GM21825 (cell line): ENCODE data around the gene UNC13C.
"Not testable (repeated sequence)": the region's sequence is repeated elsewhere in the genome, so short reads cannot be mapped to it uniquely, and the experiment has no call there.

Experiments used
- ATAC-seq: cut with Tn5 transposase; IDR thresholded peaks from one replicate; pipeline ENCODE4 v1.9.1; 2021; ENCODE audit warnings: mild to moderate bottlenecking, moderate library complexity; ENCODE audit not compliant: unreplicated experiment

Gene UNC13C

GRCh38 chr15:54450288-54450687 is 472.0 kb downstream of the UNC13C start:
- ATAC-seq = not testable (repeated sequence)

DNA sequence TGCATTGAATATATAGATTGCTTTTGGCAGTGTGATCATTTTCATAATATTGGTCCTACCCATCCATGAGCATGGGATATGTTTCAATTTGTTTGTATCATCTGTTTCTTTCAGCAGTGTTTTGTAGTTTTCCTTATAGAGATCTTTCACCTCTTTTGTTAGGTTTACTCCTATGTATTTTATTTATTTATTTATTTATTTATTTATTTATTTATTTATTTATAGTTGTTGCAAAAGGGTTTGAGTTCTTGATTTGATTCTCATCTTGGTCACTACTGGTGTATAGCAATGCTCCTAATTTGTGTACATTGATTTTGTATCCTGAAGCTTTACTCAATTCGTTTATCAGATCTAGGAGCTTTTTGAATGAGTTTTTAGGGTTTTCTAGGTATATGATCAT is 478.2 kb downstream of the UNC13C start:
- no peak for ATAC-seq

DNA sequence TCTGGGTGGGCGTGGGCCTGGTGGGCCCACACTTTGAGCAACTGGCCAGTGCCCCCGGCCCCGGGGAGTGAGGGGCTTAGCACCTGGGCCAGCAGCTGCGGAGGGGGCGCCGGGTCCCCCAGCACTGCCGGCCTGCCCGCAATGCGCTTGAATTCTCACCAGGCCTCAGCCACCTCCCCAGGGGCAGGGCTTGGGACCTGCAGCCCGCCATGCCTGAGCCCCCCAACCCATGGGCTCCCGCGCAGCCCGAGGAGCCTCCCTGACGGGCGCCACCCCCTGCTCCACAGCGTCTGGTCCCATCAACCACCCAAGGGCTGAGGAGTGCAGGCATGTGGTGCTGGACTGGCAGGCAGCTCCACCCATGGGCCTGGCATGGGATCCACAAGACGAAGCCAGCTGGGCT is 484.3 kb downstream of the UNC13C start:
- ATAC-seq = no peak

GRCh38 chr15:54481819-54482218 is 503.6 kb downstream of the UNC13C start:
- no peak for ATAC-seq

DNA sequence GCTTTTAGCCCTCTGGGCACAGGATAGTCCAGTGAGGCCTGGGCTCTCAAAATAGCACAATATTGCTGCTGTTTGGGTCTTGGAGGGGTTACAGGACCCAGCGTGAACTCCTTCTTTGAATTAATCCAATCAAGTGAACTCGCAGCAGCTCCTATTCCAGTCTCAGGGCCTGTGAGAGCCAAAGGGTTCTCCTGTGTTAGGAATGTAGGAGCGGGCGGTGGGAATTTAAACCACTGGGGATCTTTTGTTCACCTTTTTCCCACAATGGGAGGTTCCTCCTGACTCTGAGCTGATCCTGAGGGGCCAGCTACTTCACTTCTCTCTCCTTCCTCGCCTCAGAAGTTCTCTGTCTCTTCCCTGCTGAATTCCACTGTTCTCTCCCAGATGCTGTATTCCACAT is 504.0 kb downstream of the UNC13C start:
- ATAC-seq = no peak

GRCh38 chr15:54500330-54500729 is 522.1 kb downstream of the UNC13C start:
- no peak for ATAC-seq

GRCh38 chr15:54502416-54503075 is 524.3 kb downstream of the UNC13C start:
- no peak for ATAC-seq

- ATAC-seq = no peak
Measured at GRCh38 chr15:54504695-54505094, 526.5 kb downstream of the UNC13C start.

GRCh38 chr15:54506977-54507524 is 528.8 kb downstream of the UNC13C start:
- no peak for ATAC-seq

DNA sequence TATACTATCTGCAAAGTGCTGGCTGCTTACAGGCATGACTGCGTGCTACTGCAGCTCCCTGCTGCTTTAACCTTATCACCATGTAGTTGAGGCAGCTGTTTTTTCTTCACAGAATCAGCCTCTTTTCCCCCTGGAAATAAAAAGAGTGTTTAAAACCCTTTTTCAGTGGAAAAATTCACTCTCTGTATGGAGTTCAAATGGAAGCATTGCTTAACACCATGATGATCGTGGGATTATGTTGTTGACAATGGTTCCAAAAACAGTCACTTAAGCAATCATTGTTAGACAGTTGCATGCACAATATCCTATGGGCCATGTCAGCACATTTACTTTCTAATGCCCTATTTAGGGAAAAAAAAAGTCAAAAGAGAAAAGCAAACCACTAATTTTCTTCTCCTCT is 536.4 kb downstream of the UNC13C start:
- no peak for ATAC-seq

DNA sequence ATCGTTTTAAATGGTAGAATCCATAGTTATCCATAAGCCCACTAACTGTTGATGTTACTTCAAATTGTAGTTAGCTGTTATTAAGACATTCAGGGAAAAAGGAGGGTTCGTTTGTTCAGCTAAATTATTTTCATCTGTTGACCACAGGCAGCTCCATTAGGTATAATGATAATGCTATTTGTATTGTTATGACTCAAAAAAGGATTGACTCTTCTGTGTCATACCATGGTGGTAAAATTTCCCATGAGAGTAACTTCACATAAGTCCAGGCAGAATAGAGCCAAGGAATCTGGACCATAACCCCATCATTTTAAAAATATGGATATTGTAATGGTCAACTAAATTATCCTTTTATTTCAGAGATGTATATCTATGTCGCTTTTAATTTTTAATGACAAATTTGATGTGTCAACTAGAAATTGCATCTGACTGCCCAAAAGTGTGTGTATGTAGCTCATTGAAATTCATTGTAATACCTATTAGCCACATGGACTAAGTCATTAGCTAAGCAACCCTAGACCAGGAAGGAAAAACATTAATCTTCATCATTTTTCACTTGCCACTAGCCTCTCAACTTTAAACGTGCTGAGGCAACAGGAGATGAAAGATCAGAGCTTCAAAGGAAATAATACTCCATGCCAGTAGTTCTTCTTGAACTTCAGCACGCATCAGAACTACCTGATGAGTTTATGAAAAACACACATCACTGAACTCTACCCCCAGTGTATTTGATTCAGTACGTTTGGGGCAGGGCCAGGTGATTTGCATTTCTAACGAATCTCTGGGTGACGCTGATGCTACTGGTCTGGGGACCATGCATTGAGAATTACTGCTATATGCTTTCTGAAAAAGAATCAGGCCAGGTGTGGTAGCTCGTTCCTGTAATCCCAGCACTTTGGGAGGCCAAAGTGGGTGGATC is 537.7 kb downstream of the UNC13C start:
- no peak for ATAC-seq

DNA sequence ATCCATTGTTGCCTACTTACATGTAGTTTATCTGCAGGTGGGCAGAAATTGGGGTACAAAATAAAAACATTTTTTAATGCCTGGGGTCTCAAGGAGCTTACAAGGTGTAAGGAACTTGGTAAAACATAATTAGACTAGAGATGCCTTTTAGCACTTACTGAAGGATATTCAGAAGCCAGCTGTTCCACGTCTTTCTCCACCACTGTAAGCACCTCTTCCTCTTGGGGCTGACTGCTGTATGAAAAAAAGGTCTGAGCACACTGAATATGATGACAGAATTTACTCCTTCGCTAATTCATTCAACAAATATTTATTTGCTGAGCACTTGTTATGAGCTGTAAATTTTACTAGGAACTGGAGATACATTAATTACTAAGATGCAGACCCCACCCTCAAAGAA is 539.1 kb downstream of the UNC13C start:
- no peak for ATAC-seq

GRCh38 chr15:54518156-54518882 is 540.1 kb downstream of the UNC13C start:
- ATAC-seq = no peak

GRCh38 chr15:54519577-54519976 is 541.3 kb downstream of the UNC13C start:
- peak; percentile 77 for ATAC-seq

GRCh38 chr15:54520616-54521015 is 542.4 kb downstream of the UNC13C start:
- no peak for ATAC-seq

GRCh38 chr15:54521206-54521605 is 543.0 kb downstream of the UNC13C start:
- no peak for ATAC-seq

DNA sequence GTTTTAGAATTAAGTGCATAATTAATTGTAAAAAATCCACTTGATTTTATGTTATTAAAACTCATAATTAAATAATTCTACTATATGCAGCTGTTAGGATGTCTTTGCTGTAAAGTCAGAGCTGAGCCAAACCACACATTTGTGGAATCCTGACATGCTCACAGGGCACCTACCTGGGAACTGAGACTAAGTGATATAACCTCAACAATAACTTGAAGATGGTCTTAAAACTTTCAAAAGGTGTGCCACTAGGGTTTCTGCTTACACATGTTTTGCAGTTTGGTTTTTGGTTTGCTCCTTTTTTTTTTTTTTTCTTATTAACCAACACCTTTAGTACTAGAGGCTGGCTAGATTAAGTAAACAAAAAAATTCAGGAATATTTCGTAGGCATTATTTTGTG is 549.8 kb downstream of the UNC13C start:
- no peak for ATAC-seq

GRCh38 chr15:54540721-54541120 is 562.5 kb downstream of the UNC13C start:
- ATAC-seq = no peak

DNA sequence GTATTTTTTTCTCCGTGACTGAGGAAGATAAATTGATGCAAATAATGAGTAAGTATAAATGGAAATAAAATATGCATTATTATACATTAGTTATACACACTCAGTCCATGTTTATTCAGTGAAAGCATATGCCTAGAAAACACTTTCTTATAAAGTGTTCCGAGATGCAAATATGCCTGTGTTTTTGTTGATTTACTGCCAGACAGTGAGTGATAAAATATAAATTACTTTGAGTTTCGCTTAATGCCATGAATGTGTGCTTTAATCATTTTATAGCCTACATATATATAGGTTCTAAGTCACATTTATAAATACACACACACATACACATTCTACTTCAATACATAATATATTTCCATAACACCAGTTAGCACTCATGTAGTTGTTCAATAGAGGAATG is 569.2 kb downstream of the UNC13C start:
- ATAC-seq = no peak

GRCh38 chr15:54550954-54551353 is 572.7 kb downstream of the UNC13C start:
- no peak for ATAC-seq

- no peak for ATAC-seq
Measured at GRCh38 chr15:54556231-54556630, 578.0 kb downstream of the UNC13C start.
